ENCODE data around the gene KLHL18. TPM values are rescaled to one million over a fixed set of nuclear protein-coding genes. Genes with fewer than 3 reads are reported as not detected.
"Not testable (repeated sequence)": the region's sequence is repeated elsewhere in the genome, so short reads cannot be mapped to it uniquely, and the experiment has no call there.

KLHL18 gene
- total RNA-seq, 2 experiments from 2014 or later: 46.7 to 50.0 TPM

DNA sequence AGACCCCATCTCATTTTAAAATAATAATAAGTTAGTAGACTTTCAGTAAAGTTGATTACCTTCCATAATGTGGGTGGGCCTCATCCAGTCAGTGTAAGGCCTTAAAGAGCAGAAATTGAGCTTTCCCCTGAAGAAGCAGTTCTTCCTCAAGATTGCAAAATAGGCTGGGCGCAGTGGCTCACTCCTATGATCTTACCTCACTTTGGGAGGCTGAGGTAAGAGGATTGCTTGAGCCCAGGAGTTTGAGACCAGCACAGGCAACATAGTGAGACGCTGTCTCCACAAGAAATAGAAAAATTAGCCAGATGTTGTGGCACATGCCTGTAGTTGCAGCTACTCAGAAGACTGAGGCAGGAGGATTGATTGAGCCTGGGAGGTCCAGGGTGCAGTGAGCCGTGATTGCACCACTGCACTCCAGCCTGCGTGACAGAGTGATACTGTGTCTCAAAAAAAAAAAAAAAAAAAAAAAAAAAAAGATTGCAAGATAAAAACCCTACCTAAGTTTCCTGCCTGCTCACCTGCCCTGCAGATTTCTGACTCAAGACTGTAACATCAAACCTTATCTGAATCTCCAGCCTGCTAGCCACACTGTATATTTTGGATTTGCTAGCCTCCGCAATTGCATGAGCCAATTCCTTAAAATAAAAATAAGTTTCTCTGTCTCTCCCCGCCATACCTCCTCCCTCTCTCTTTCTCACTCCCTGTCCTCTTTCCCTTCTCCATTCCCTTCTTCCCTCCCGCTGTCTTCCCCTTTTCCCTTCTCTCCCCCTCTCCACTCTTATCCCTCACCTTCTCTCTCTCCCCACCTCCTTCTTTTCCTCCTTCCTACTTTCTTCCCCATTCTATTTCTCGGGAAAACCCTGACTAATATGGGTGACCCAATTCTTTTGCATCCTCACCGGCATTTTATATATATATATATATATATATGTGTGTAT lies 16.9 kb downstream of the KLHL18 start:
- POLR2A ChIA-PET: no interaction called here
- CTCF ChIA-PET: no interaction called here

- POLR2A ChIA-PET: no interaction called here
- CTCF ChIA-PET: no interaction called here
Measured at GRCh38 chr3:47301456-47301855, 18.7 kb downstream of the KLHL18 start.

DNA sequence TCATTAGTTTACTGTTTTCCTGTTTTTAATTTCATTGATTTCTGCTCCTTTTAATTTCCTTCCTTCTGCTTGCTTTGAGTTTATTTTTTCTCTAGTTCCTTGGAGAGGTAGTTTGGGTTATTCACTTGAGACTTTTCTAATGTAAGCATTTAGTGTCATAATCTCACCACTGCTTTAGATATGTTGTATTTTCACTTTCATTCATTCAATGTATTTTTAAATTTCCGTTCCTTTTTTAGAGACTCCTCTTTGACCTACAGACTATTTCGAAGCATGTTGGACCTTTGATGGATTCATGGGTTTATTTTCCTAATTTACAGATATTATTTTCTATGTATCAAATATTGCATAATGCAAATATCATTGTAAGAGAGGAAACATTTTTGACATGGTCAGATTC lies 23.3 kb downstream of the KLHL18 start:
- CTCF ChIA-PET: interaction anchor here (1.1 kb wide), 1 partner anchor 18 kb away, joined by 4 read pairs; no protein-coding TSS in a partner anchor
- POLR2A ChIA-PET: no interaction called here

GRCh38 chr3:47309231-47309630 lies 26.5 kb downstream of the KLHL18 start:
- CTCF ChIA-PET, POLR2A ChIA-PET: not testable (repeated sequence)

DNA sequence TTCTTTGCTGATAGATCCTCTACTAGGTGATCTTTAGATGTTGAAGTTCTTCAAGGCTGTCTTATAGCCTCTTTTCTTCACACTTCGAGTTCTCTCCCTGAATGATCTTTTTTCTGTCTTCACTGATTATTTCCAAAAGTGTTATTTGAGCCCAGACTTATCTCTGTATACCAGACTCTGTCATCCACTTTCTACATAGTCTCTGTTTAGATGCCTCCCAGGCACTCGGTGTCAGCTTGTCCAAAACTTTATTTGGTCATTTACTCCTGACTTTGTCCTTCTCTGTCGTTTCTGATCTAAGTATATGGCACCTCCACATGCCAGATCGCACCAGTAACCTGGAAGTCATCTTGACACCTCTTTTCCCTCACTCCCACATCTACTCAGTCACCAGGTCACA lies 27.6 kb downstream of the KLHL18 start:
- CTCF ChIA-PET: no interaction called here
- POLR2A ChIA-PET: no interaction called here

GRCh38 chr3:47313341-47314055 lies 30.8 kb downstream of the KLHL18 start:
- ChIA-PET CTCF (interaction anchor here (0.7 to 1.3 kb wide), 3 partner anchors 9 to 1888 kb away, joined by 3 to 6 read pairs (median 5); no protein-coding TSS in a partner anchor), POLR2A (interaction anchor here (0.5 kb wide), 1 partner anchor 341 kb away, joined by 3 read pairs; no protein-coding TSS in a partner anchor)

- ChIA-PET CTCF (interaction anchor here (0.6 to 1.3 kb wide), 3 partner anchors 8 to 146 kb away, joined by 3 to 6 read pairs (median 3); no protein-coding TSS in a partner anchor), POLR2A (interaction anchor here (0.5 kb wide), 1 partner anchor 341 kb away, joined by 3 read pairs; no protein-coding TSS in a partner anchor)
Measured at GRCh38 chr3:47314056-47314764, 31.5 kb downstream of the KLHL18 start.

DNA sequence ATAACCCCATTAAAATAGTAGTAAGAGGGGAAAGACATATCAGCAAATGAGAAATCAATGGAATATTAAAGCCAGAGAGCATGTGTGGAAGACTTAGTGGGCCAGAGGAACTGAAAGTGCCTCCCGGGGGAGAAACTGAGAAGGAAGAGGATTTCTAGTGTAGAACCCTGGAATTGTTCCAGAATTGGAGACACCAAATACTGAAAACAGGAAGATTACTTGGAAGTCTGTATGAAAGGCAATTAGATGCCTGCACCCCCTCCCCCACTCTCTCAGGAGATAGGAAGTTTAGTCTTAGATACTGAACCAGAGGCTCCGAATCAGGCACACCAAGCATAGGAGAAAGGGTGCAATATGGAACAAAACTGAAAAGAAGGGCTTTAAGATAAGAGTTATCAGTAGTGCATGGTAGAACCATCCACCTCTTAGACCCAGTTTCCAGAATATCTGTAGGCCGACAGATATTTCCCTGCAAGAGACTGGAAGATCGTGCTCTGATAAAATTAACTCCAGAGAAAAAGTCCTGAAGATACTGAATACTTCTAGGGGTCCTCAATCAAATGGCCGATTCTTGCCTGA lies 32.4 kb downstream of the KLHL18 start:
- CTCF ChIA-PET: no interaction called here

DNA sequence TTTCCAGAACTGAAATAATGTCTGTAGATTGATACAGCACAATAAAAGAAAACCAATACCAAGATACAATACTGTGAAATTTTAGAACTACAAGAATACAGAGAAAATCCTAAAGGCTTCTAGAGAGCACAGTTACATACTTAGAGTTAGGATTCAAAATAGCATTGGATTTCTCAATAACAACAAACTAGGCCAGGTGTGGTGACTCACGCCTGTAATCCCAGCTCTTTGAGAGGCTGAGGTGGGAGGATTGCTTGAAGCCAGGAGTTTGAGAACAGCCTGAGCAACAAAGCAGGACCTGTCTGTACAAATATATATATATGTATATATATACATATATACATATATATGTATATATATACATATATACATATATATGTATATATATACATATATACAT lies 33.4 kb downstream of the KLHL18 start:
- CTCF ChIA-PET, POLR2A ChIA-PET: not testable (repeated sequence)

More for the DNA sequence above, 32.4 kb downstream of the KLHL18 start:
- POLR2A ChIA-PET: no interaction called here

GRCh38 chr3:47318916-47319315 lies 36.2 kb downstream of the KLHL18 start:
- ChIA-PET POLR2A (no interaction called here), CTCF (no interaction called here)

- POLR2A ChIA-PET: no interaction called here
- CTCF ChIA-PET: no interaction called here
Measured at GRCh38 chr3:47319956-47320355, 37.2 kb downstream of the KLHL18 start.

- ChIA-PET POLR2A (interaction anchor here (0.6 kb wide), 1 partner anchor 351 kb away, joined by 3 read pairs; no protein-coding TSS in a partner anchor), CTCF (interaction anchor here (0.8 to 1.5 kb wide), 7 partner anchors 10 to 365 kb away, joined by 3 to 6 read pairs (median 4); no protein-coding TSS in a partner anchor)
Measured at GRCh38 chr3:47323431-47324277, 40.9 kb downstream of the KLHL18 start.

GRCh38 chr3:47324278-47324865 lies 41.6 kb downstream of the KLHL18 start:
- POLR2A ChIA-PET: no interaction called here

DNA sequence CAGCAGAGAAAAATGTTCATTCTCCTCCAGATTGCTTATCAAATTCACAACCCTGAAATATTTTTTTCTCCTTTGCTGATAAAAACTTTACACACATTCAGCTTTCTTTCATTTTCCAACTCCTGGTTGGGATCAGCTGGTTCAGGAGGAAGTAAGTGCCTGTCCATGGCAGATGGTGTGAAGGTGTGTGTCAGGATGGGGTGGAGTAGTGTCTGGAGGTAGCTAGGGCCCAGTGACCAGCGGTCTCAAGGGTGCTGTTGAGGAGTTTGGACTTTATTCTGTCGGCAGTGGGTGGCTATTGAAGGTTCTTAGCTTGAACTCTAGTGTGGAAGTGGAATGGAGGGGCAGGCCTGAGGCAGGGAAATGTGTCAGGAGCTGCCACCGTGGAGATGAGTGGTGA lies 51.2 kb downstream of the KLHL18 start:
- ChIA-PET CTCF (no interaction called here), POLR2A (no interaction called here)

More at GRCh38 chr3:47324278-47324865, 41.6 kb downstream of the KLHL18 start:
- CTCF ChIA-PET: interaction anchor here (0.8 to 1.5 kb wide), 8 partner anchors 10 to 366 kb away, joined by 3 to 6 read pairs (median 4); no protein-coding TSS in a partner anchor

GRCh38 chr3:47337656-47338055 lies 54.9 kb downstream of the KLHL18 start:
- ChIA-PET POLR2A (no interaction called here), CTCF (interaction anchor here (0.6 to 1.0 kb wide), 2 partner anchors 185 to 501 kb away, joined by 3 read pairs; no protein-coding TSS in a partner anchor)

GRCh38 chr3:47339951-47340350 lies 57.2 kb downstream of the KLHL18 start:
- ChIA-PET POLR2A (interaction anchor here (0.6 kb wide), 1 partner anchor 179 kb away, joined by 3 read pairs; no protein-coding TSS in a partner anchor), CTCF (interaction anchor here (2.1 kb wide), 1 partner anchor 16 kb away, joined by 5 read pairs; no protein-coding TSS in a partner anchor)

- ChIA-PET CTCF (interaction anchor here (2.1 kb wide), 1 partner anchor 17 kb away, joined by 5 read pairs; no protein-coding TSS in a partner anchor), POLR2A (no interaction called here)
Measured at GRCh38 chr3:47340866-47341265, 58.1 kb downstream of the KLHL18 start.

DNA sequence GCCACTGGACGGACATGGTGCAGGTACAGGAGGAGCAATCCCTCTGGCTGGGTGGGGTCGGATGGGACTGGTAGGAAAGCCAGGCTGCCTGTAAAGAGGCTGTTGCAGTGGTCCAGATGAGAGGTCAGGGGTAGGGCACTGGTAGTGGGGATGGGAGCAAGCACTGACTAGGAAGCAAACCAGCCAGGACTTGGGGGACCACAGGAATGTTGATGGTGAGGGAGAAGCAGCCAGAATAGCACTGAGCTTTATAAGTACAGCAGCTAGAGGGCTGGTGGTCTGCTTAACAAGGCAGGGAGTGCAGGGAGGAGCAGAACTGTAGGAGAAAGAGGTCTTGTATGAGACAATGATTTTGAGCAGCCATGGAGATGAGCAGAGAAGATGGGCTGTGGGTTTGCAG lies 59.4 kb downstream of the KLHL18 start:
- CTCF ChIA-PET: interaction anchor here (0.6 kb wide), 1 partner anchor 59 kb away, joined by 4 read pairs; the partner anchor contains the start of genes KIF9 and KLHL18
- POLR2A ChIA-PET: no interaction called here

All from activated CD8-positive, alpha-beta memory T cell treated with anti-CD3 and anti-CD28 coated beads for 36 hours (primary cell).